ENCODE results near the gene NOS3. TPM values are rescaled to one million over a fixed set of nuclear protein-coding genes. Genes with fewer than 3 reads are reported as not detected.

NOS3 gene
- total RNA-seq, 1 donor from 2014 or later, result 12.6 TPM

DNA sequence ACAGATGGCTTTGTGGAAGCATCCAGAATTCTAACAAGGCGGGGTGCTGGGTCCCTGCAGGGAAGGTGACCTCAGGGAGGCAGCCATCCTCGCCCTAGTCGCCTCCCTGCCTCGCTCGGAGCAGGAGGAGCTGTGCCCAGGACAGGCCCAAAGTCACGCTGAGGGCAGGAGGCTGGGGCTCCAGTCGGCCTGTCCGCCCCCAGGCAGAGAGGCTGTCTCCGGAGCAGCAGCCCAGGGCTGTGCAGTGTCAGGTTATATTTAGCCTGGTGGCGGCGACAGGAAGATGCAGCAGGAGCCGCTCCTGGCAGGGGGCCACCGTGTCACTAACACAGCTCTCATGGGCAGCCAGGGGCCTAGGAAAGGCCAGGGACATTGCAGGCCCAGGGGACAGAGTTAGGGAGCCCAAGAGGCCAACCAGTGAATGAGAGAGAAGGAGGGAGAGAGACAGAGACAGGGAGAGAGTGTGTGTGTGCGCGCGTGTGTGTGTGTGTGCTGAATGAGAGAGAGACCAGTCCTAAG is 26.2 kb upstream of the NOS3 start:
- no peak for DNase-seq (ENCODE audit: low spot score)

GRCh38 chr7:150965273-150965830 is 25.5 kb upstream of the NOS3 start:
- DNase-seq (ENCODE audit: low spot score), result no peak

- DNase-seq (ENCODE audit: low spot score), result no peak
Measured at GRCh38 chr7:150966002-150966401, 24.8 kb upstream of the NOS3 start.

GRCh38 chr7:150967349-150967748 is 23.5 kb upstream of the NOS3 start:
- no peak for DNase-seq (ENCODE audit: low spot score)

DNA sequence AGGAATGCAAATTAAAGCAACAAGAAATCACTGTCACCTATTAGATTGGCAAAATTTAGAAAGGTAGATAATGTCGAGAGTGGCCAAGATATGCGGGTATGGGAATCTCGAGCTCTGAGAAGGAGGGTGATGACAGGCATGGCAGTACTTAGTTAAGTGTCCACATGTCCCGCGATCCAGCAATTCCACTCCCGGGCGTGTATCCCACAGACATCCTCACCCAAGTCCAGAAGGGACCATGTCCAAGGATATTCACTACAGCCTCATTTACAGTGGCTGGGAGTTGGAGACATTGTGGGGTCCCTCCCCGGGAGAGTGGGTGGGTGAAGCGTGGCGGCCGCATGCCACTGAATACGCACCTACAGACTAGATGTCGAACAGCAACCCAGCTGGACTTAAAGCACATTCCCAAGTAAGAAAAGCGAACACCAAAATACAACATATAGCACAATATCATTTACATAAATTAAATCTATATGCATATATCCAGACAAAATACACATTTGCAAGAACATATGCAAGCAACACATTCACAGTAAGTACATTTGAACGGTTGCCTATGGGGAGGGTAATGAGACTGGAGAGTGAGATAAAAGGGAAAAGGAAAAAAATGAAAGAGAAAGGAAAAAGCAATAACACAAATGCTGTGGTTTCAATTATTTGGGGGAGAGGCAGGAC is 22.6 kb upstream of the NOS3 start:
- DNase-seq (ENCODE audit: low spot score), result no peak

DNA sequence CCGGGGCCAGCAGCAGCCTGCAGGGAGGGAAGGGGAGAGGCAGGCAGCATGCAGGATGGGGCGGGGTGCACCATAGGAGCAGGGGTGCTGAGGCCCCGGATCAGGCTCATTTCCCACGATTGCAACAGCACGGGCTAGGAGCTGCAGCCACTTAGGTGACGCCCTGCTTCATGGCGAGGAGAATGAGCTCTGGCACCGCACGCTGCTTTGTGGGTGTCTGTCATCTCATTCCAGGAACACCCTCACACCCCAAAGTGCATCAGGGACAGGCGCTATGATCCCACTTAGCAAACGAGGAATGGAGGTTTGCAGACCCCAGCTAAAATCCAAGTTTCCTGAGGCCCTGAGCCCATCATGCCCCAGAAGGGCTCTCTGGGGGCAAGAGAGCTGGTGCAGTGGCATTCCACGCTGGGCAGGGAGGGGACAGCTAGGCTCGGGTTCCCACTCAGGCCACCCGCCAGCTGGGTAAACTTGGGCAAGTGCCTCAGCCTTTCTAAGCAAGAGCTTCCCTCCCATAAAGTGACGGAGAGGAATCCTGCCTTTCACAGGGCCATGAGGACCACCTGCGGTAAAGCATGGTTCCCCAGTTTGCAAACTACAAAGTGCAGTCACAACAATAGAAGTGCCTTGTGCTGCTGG is 22.0 kb upstream of the NOS3 start:
- DNase-seq (ENCODE audit: low spot score), result no peak

GRCh38 chr7:150969475-150969874 is 21.3 kb upstream of the NOS3 start:
- DNase-seq (ENCODE audit: low spot score), result no peak

DNA sequence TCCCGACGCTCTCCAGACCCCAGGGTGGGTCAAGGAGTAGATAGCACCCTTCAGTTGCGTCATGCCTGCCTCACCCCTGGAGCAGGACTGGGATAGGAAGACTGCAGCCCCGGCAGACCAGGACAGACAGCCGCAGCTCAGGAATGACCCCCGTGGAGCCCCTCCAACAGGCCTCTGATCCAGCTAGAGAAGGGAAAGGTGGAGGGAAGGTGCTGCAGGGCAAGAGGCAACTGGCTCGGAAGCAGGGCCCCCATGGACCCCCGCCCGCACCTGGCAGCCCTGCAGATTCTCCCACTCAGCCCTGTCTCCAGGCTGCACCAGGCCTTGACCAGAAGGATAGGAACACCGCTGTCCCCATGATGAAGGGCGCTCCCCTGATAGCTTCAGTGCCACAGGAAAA is 20.4 kb upstream of the NOS3 start:
- DNase-seq (ENCODE audit: low spot score), result no peak

- DNase-seq (ENCODE audit: low spot score), result no peak
Measured at GRCh38 chr7:150971242-150972022, 19.4 kb upstream of the NOS3 start.

GRCh38 chr7:150972023-150972468 is 18.8 kb upstream of the NOS3 start:
- DNase-seq (ENCODE audit: low spot score), result peak; percentile 82

DNA sequence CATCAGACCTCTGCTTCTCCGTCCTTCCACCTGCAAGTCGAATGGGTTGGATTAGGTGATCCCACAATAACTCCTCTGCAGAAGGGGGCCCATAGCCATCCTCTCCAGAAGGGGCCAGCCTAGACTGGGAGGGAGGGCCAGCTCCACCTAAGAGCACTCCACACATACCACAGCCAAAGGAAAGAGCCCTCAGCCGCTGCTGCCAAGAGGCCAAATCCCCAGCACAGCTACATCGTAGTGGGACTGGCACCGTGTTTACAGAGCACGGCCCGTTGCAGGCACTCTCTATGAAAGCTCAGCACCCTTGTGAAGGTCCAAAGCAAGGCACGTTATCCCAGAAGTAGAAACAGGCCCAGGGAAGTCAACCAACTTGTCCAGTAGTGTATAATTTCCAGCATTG is 18.1 kb upstream of the NOS3 start:
- DNase-seq (ENCODE audit: low spot score), result no peak

DNA sequence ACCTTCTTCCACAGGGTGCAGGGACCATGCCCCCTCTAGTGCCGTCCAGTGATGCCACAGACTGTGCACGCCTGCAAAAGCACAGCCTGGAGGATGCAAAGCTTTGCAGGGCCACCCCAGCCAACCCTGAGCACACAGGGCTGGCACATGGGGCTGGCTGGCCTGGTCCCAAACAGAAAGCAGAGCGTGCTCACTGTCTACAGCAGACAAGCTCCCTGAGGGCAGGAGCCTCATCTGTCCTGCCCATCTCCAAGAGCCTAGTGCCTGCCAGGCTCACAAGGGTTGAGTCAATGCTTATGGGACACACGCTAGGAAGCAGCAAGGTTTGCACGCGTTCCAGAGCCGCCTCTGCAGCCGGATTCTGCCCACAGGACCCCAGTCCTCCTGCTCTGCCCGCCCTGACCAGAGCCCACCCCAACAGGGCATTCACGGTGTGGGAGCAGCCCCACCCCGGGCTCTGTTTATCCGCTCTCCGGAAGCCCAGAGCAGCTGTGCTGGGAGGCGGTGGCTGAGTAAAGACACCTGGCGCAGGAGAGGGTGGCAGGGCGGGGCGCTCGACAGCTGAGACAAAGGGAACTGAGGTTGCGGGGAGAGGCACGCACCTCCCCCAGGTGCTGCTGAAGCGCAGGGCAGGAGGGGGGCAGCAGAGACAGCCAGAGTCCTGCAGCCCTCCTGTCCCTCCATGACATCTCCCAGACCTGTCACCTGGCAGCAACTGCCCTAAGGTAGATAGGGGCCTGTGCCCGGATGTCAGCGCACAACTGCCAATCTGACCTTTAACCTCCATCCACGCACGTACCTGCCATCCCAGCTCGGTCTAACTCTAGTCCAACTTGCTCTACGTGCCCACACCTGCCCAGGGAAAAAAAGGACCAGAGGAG is 17.0 kb upstream of the NOS3 start:
- DNase-seq (ENCODE audit: low spot score), result no peak

DNA sequence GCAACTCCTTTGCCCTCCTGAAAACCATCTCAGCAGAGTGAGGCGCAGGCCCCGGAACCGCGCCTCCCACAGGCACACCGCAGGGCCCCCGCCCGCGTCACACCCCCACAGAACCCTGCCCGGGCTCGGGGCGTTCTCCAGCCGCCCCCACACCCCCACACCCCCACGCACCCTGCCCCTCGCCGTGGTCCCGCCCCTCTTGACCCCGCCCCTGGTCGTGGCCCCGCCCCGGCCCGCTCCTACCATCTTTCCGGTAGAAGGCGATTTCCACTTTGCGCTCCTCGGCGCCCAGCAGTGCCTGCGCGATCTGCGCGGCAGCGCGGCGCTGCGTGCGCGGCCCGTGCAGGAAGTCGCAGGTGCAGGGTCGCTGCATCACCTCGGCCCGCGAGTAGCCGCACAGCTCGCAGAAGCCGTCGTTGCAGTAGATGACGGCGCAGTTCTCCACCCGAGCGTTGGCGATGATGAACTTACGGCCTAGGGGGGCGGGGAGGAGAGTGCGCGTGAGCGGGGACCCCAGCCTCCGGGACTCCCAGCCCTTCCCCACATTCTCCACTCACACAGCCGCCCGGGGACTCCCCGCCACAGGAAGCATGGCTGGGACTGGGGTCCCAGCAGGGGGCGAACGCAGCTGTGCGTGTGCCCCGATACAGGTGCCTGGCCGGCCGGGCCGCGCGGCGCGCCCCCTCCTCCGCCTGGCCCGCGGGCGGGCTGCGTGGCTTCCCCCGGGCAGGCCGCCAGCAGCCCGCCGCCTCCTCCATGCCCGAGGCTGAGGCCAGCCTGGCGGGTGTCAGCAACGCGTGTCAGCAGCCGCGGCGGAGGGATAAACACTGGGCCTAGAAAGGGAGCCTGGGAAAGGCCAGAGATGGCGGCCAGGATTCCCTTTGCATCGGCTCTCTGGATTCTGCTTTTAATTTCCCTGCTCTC is 16.1 kb upstream of the NOS3 start:
- peak; percentile 41 for DNase-seq (ENCODE audit: low spot score)

DNA sequence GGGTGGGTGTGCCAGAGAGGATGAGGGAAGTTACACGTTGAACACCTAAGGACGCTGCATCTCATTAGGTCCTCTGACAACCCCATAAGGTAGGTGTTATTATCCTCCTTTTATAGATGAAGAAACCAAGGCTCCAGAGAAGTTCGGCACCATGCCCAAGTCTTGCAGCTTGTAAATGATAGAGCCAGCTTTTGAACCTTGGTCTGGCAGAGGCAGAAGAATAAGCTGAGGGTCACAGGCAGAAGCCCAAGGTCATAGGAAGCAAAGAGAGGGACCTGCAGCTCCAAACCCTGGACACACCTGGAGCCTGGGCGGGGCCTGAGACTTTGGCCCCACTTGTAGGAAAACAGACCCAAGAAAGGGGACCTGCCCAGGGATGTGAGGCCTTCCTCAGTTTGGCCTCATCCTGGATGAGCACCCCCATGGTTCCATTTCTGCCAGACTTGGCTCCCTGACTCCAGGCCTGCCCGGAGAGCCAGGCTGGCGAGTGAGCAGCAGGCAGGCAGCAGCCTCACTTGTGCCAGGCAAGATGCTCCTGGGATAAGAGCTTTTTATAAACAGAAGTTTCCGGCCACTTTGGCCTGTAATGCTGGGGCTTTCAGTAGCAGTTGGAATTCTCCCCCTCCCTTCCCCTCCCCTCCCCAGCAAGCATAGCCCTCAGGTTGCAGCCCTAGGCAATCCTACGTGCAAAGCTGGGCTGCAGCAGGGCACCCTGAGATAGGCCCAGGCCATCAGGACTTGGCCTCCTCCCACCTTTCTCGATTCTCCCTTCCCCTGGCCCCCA is 15.1 kb upstream of the NOS3 start:
- no peak for DNase-seq (ENCODE audit: low spot score)

DNA sequence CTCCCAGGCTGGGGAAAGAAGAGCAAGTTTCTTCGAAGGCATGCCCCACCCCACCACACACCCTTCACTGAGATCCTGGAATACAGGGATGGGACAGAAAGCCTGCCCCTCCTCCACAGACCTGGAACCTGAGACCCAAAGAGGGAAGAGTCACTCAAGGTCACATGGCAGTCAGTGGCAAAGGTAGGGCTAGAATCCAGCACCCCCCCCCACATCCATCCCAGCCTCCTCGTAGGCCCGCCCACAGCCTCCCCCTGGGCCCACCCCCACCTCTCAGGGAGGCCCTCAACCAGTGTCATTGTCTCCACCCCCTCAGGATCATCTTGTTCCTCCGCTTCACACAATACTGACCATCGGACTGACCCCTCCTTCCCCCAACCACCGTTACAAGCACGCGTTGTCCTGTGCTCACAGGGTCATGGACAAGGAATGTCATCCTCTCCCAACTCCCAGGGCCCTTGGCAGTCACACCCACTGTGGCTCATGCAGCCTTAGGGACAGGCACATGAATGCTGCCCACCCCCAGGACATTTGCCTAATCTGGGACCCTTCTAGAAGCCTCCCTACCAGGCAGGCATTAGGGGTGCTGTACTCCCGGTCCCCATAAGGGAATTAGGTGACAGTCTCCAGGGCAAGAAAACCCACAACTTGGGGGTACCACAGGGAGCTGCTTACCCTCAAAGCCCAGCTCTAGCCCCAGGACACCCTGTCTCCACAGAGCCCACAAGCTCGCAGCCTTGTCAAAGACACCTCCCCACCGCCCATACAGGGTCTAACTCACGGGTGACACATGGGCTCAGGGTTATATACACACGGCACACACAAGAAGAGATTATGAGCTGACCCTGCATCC is 14.1 kb upstream of the NOS3 start:
- DNase-seq (ENCODE audit: low spot score), result no peak

GRCh38 chr7:150977382-150978125 is 13.3 kb upstream of the NOS3 start:
- DNase-seq (ENCODE audit: low spot score), result no peak

DNA sequence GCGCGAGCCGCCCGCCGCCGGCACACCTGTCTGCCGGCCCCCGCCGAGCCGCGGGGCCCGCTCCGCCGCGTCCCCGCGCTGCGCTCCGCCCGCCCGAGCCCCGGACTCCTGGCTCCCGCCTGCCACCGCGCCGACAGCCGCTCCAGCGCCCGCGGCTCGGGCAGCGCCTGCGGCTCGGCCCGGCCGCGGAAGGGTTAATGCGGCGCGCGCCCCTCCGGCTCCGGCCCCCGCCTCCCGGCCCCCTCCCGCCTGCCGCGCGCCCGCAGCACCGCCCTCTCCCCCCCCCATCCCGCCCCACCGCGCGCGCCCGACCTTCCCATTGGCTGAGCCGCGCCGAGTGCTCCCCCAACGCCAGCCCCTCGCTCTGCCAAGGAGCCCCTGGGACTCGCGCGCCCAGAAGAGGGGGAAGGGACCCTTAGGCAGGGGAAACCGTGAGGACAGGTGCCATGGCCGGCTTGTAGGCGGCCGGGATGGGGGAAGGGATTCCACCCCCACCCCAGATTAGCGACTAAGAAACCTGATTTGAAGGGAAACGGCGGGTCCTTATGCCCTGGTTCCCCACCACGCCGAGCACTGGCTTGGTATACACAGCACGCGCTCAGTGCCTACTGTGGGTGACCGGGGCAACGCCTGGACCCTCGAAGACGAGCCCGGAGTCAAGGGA is 12.6 kb upstream of the NOS3 start, which contains the start of gene KCNH2:
Gene KCNH2, minus strand, starts transcription at position 196 of the 664 bp plus-strand sequence. CDS start 408 bp downstream, outside the sequence.
- no peak for DNase-seq (ENCODE audit: low spot score)
